DMS114 treated with DMSO at 0.1 percent for 48 hours (cell line): ENCODE data around the gene G6PC1.
"Not testable (repeated sequence)": the region's sequence is repeated elsewhere in the genome, so short reads cannot be mapped to it uniquely, and the experiment has no call there.

Source experiments
- DNase-seq: peaks from one replicate; lab custom pipeline; 2025; ENCODE audit not compliant: unreplicated experiment; lab: John Stamatoyannopoulos, UW

The G6PC1 gene

GRCh38 chr17:42873315-42873714 is 27.3 kb upstream of the G6PC1 start:
- no peak for DNase-seq

- not testable (repeated sequence) for DNase-seq
These were observed 26.5 kb upstream of the G6PC1 start for GRCh38 chr17:42873932-42874695.

GRCh38 chr17:42877037-42877436 is 23.6 kb upstream of the G6PC1 start:
- DNase-seq = no peak

GRCh38 chr17:42878123-42878880 is 22.3 kb upstream of the G6PC1 start:
- DNase-seq = no peak

- DNase-seq = no peak
These were observed 21.5 kb upstream of the G6PC1 start for GRCh38 chr17:42878924-42879595.

GRCh38 chr17:42879596-42879985 is 21.0 kb upstream of the G6PC1 start:
- no peak for DNase-seq

- no peak for DNase-seq
These were observed 19.8 kb upstream of the G6PC1 start for GRCh38 chr17:42880776-42881310.

- DNase-seq = not testable (repeated sequence)
These were observed 18.9 kb upstream of the G6PC1 start for GRCh38 chr17:42881706-42882105.

- no peak for DNase-seq
These were observed 18.4 kb upstream of the G6PC1 start for GRCh38 chr17:42882166-42882565.

- DNase-seq = no peak
These were observed 16.6 kb upstream of the G6PC1 start for GRCh38 chr17:42883802-42884558.

GRCh38 chr17:42885806-42886205 is 14.8 kb upstream of the G6PC1 start:
- not testable (repeated sequence) for DNase-seq

GRCh38 chr17:42886283-42887176 is 14.1 kb upstream of the G6PC1 start:
- no peak for DNase-seq

- DNase-seq = no peak
These were observed 10.8 kb upstream of the G6PC1 start for GRCh38 chr17:42889809-42890208.

- DNase-seq = no peak
These were observed 9.0 kb upstream of the G6PC1 start for GRCh38 chr17:42891539-42892152.

GRCh38 chr17:42893359-42893758 is 7.2 kb upstream of the G6PC1 start:
- DNase-seq = no peak

- no peak for DNase-seq
These were observed 6.1 kb upstream of the G6PC1 start for GRCh38 chr17:42894283-42895184.

- DNase-seq = no peak
These were observed 5.4 kb upstream of the G6PC1 start for GRCh38 chr17:42895185-42895555.

- DNase-seq = no peak
These were observed 2.3 kb upstream of the G6PC1 start for GRCh38 chr17:42898147-42898811.
